Gastrocnemius medialis (tissue), 4 donors: ENCODE data around the gene RABL6. TPM values are rescaled to one million over a fixed set of nuclear protein-coding genes. Genes with fewer than 3 reads are reported as not detected.

Source experiments
- ATAC-seq, 2 donors: fragments of 150-250 bp; one replicate each; pipeline ENCODE4 v1.9.1; 2016
- DNase-seq, 2 donors: peaks; one replicate each; pipeline ENCODE4 v3.0.0-alpha.2; 2019
- H3K27ac ChIP-seq, 4 donors: fragments of 200-600 bp; sonication (generic); 1 replicate in 1 of 4; 2 replicates in 3 of 4; pipeline ENCODE4 v1.5.1; 2016 to 2018; ENCODE audit warnings: mild to moderate bottlenecking in 2 of 4, moderate library complexity in 1 of 4
- H3K27me3 ChIP-seq, 3 donors: fragments of 200-600 bp; sonication (generic) in 2 of 3; 1 replicate in 1 of 3; 2 replicates in 2 of 3; pipeline versions ENCODE4 v1.5.1 to v1.6.0; 2016 to 2019; ENCODE audit warnings: mild to moderate bottlenecking in 1 of 3, moderate library complexity in 1 of 3
- H3K36me3 ChIP-seq, 2 donors: fragments of 200-600 bp; sonication (generic) in 1 of 2; one replicate each; pipeline ENCODE4 v1.5.1; 2017 to 2018
- H3K4me1 ChIP-seq, 2 donors: fragments of 200-600 bp; sonication (generic) in 1 of 2; one replicate each; pipeline ENCODE4 v1.5.1; 2016 to 2017; ENCODE audit warnings: mild to moderate bottlenecking in 2 of 2
- H3K4me3 ChIP-seq, 4 donors: fragments of 200-600 bp; sonication (generic) in 3 of 4; 1 replicate in 1 of 4; 2 replicates in 3 of 4; pipeline ENCODE4 v1.5.1; 2016 to 2019; ENCODE audit warnings: mild to moderate bottlenecking in 2 of 4
- H3K9me3 ChIP-seq, 3 donors: fragments of 200-600 bp; sonication (generic) in 2 of 3; 1 replicate in 1 of 3; 2 replicates in 2 of 3; pipeline ENCODE4 v1.5.1; 2016 to 2019
- POLR2A ChIP-seq, 2 donors: fragments of 450-650 bp; IDR thresholded peaks; one replicate each; pipeline ENCODE4 v1.6.1; 2017; ENCODE audit warnings: antibody characterized with exemption in 2 of 2, mild to moderate bottlenecking in 2 of 2, moderate library complexity in 2 of 2
- in situ Hi-C, 4 donors: fragments of 200-750 bp; cut with MboI; loops; one replicate each; pipeline versions ENCODE4 v1.15.0 to v1.8.0; 2017; ENCODE audit warnings: low sequenced_read_pairs in 4 of 4
- intact Hi-C: fragments of 100-400 bp; cut with DNase I; formaldehyde crosslinking; loops from one replicate; pipeline ENCODE4 v1.15.1; 2023; ENCODE audit warnings: low total_unique reads
- total RNA-seq, 4 donors: library from RNA; depleted of rRNA; stranded (reverse); fragments of >200 nt; gene quantifications; one replicate each; pipeline versions ENCODE4 v1.1.0 to v1.2.3, GENCODE V29; 2016
- TF ChIP-seq, protein P1 (sequence below), 5 experiments: fragments of 450-650 bp in 3 of 5; fragments of 200-600 bp in 2 of 5; sonication (generic) in 2 of 5; IDR thresholded peaks in 4 of 5; conservative IDR thresholded peaks in 1 of 5; 1 replicate in 4 of 5; 2 replicates in 1 of 5; pipeline ENCODE4 v1.5.1; 2016 to 2019; ENCODE audit warnings: antibody characterized with exemption in 5 of 5, mild to moderate bottlenecking in 3 of 5, moderate library complexity in 3 of 5

The RABL6 gene
- total RNA-seq, 4 donors from 2014 or later = 84.9 to 121 (median 105) TPM

DNA sequence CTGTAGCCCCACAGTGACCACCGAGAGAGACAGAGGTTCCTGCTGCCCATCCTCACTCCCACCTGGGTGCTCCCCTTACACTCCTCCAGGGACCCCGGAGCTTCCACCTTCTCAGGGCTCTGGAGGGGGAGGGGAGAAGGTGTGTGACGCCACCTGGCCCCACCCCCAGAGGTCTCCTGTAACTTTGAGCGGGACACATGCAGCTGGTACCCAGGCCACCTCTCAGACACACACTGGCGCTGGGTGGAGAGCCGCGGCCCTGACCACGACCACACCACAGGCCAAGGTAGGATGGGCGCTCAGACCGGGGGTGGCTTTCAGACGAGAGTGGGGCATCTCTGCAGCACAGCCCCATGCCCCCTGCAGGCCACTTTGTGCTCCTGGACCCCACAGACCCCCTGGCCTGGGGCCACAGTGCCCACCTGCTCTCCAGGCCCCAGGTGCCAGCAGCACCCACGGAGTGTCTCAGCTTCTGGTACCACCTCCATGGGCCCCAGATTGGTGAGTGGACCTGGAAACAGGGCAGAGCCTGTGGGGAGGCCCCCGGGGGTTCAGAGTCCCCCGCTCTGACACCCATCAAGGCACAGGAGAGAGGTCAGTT is 48.9 kb downstream of the RABL6 start:
- intact Hi-C loops = no loop called here
- no peak for ATAC-seq
- no peaks in the 10 kb centered on the region for H3K9me3 ChIP-seq
- H3K27me3 ChIP-seq = no peaks in the 10 kb centered on the region
- in situ Hi-C loops = no loop called here
- no peak overlapping the region for H3K27ac ChIP-seq
- peaks cover 0 to 4% of the 10 kb centered on the region in 2 donors for H3K36me3 ChIP-seq
- peaks cover 7 to 17% of the 10 kb centered on the region in 2 donors for H3K4me1 ChIP-seq
- DNase-seq = no peak
- H3K4me3 ChIP-seq = no peak overlapping the region
- TF ChIP-seq POLR2A (IDR thresholded peaks at IDR 0.05) = no peak
- TF ChIP-seq, protein P1, sequence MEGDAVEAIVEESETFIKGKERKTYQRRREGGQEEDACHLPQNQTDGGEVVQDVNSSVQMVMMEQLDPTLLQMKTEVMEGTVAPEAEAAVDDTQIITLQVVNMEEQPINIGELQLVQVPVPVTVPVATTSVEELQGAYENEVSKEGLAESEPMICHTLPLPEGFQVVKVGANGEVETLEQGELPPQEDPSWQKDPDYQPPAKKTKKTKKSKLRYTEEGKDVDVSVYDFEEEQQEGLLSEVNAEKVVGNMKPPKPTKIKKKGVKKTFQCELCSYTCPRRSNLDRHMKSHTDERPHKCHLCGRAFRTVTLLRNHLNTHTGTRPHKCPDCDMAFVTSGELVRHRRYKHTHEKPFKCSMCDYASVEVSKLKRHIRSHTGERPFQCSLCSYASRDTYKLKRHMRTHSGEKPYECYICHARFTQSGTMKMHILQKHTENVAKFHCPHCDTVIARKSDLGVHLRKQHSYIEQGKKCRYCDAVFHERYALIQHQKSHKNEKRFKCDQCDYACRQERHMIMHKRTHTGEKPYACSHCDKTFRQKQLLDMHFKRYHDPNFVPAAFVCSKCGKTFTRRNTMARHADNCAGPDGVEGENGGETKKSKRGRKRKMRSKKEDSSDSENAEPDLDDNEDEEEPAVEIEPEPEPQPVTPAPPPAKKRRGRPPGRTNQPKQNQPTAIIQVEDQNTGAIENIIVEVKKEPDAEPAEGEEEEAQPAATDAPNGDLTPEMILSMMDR (IDR thresholded peaks at IDR 0.05 in 4 of 5, conservative IDR thresholded peaks at IDR 0.05 in 1 of 5) = no peak

DNA sequence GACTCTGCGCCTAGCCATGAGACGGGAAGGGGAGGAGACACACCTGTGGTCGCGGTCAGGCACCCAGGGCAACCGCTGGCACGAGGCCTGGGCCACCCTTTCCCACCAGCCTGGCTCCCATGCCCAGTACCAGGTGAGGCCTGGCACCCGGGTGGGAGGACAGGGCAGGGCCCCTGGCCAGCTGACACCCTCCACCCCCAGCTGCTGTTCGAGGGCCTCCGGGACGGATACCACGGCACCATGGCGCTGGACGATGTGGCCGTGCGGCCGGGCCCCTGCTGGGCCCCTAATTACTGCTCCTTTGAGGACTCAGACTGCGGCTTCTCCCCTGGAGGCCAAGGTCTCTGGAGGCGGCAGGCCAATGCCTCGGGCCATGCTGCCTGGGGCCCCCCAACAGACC is 49.4 kb downstream of the RABL6 start:
- Histone ChIP-seq H3K9me3 (no peaks in the 10 kb centered on the region), H3K4me1 (peaks cover 2 to 12% of the 10 kb centered on the region in 2 donors), H3K27me3 (no peaks in the 10 kb centered on the region), H3K4me3 (no peak overlapping the region), H3K27ac (no peak overlapping the region), H3K36me3 (peaks cover 0 to 8% of the 10 kb centered on the region in 2 donors)
- no peak for TF ChIP-seq POLR2A (IDR thresholded peaks at IDR 0.05)
- TF ChIP-seq, protein P1 (IDR thresholded peaks at IDR 0.05 in 4 of 5, conservative IDR thresholded peaks at IDR 0.05 in 1 of 5) = no peak
- intact Hi-C loops = no loop called here
- in situ Hi-C loops = no loop called here
- no peak for DNase-seq
- no peak for ATAC-seq

DNA sequence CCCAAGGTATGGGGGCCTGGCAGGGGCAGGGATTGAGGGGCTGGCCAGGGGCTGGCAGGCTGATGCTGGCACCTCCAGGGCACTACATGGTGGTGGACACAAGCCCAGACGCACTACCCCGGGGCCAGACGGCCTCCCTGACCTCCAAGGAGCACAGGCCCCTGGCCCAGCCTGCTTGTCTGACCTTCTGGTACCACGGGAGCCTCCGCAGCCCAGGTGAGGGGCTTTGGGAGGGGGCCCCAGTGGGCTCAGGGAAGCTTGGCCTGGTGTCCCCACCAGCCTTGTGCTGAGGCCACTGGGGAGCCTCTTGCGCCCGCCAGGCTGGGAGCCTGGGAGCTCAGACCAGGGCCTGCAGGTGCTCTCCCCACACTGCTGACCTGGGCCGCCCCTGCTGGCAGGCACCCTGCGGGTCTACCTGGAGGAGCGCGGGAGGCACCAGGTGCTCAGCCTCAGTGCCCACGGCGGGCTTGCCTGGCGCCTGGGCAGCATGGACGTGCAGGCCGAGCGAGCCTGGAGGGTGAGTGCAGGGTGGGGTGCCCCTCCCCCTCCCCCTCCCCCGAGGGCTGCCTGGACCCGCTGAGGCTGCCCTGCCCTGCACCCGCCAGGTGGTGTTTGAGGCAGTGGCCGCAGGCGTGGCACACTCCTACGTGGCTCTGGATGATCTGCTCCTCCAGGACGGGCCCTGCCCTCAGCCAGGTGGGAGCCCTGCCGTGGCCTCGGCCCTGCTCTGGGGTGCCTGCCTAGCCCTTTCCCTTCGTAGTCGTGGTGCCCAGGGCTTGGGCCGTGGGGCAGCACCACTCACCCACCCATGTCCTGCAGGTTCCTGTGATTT is 50.0 kb downstream of the RABL6 start:
- Histone ChIP-seq H3K9me3 (no peaks in the 10 kb centered on the region), H3K27ac (no peak overlapping the region), H3K36me3 (peaks cover 0 to 14% of the 10 kb centered on the region in 2 donors), H3K4me3 (no peak overlapping the region), H3K27me3 (no peaks in the 10 kb centered on the region), H3K4me1 (peaks cover 2 to 11% of the 10 kb centered on the region in 2 donors)
- ATAC-seq = no peak
- DNase-seq = no peak
- intact Hi-C loops = no loop called here
- in situ Hi-C loops = no loop called here
- TF ChIP-seq, protein P1 (IDR thresholded peaks at IDR 0.05 in 4 of 5, conservative IDR thresholded peaks at IDR 0.05 in 1 of 5) = no peak
- no peak for TF ChIP-seq POLR2A (IDR thresholded peaks at IDR 0.05)

DNA sequence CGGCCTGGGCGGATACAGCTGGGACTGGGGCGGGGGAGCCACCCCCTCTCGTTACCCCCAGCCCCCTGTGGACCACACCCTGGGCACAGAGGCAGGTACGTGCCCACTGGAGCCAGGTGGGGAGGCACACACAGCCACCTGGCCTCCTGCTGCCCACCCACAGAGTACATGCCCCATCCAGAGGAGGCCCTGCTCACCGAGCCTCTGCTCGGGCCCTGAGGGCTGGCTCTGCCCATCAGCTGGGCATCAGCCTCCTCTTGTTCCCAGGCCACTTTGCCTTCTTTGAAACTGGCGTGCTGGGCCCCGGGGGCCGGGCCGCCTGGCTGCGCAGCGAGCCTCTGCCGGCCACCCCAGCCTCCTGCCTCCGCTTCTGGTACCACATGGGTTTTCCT is 50.7 kb downstream of the RABL6 start:
- no peak overlapping the region for H3K27ac ChIP-seq
- ATAC-seq = no peak

More for the DNA sequence above, 50.7 kb downstream of the RABL6 start:
- Histone ChIP-seq H3K27me3 (no peaks in the 10 kb centered on the region), H3K9me3 (no peaks in the 10 kb centered on the region), H3K4me1 (peaks cover 2 to 11% of the 10 kb centered on the region in 2 donors), H3K4me3 (no peak overlapping the region), H3K36me3 (peaks cover 0 to 21% of the 10 kb centered on the region in 2 donors)
- in situ Hi-C loops (no loop called here), intact Hi-C loops (no loop called here)
- DNase-seq = no peak
- TF ChIP-seq POLR2A (IDR thresholded peaks at IDR 0.05) = no peak
- TF ChIP-seq, protein P1 (IDR thresholded peaks at IDR 0.05 in 4 of 5, conservative IDR thresholded peaks at IDR 0.05 in 1 of 5) = no peak
